HEK293 (cell line): ENCODE results near the gene ZNF783.

Source experiments
- KLF8 ChIP-seq: fragments of 450-650 bp; formaldehyde crosslinking; IDR thresholded peaks from 2 replicates; pipeline ENCODE4 v1.5.1; 2016; ENCODE audit warnings: missing biosample characterization, missing genetic modification characterization
- MZF1 ChIP-seq: fragments of 450-650 bp; formaldehyde crosslinking; IDR thresholded peaks from 2 replicates; pipeline ENCODE4 v1.5.1; 2017; ENCODE audit warnings: missing biosample characterization, missing genetic modification characterization, borderline replicate concordance
- SCRT2 ChIP-seq: fragments of 450-650 bp; formaldehyde crosslinking; IDR thresholded peaks from 2 replicates; pipeline ENCODE4 v1.5.1; 2016; ENCODE audit warnings: missing biosample characterization, missing genetic modification characterization
- SETDB1 ChIP-seq: IDR thresholded peaks from one replicate; pipeline ENCODE4 v1.6.1; 2017; ENCODE audit warnings: mild to moderate bottlenecking, low read length, moderate library complexity, mixed read lengths; ENCODE audit not compliant: insufficient read length
- TRIM28 ChIP-seq: IDR thresholded peaks from 2 replicates; pipeline ENCODE4 v1.6.1; 2011; ENCODE audit warnings: low read length, control low read depth, borderline replicate concordance
- ZFP69B ChIP-seq: fragments of 450-650 bp; formaldehyde crosslinking; IDR thresholded peaks from 2 replicates; pipeline ENCODE4 v1.5.1; 2016; ENCODE audit warnings: missing biosample characterization, missing genetic modification characterization
- ZNF132 ChIP-seq: fragments of 450-650 bp; formaldehyde crosslinking; IDR thresholded peaks from 2 replicates; pipeline ENCODE4 v1.5.1; 2017; ENCODE audit warnings: missing biosample characterization, missing genetic modification characterization, borderline replicate concordance
- ZNF146 ChIP-seq: fragments of 450-650 bp; formaldehyde crosslinking; IDR thresholded peaks from 2 replicates; pipeline ENCODE4 v1.5.1; 2016; ENCODE audit warnings: missing biosample characterization, missing genetic modification characterization
- ZNF157 ChIP-seq: fragments of 450-650 bp; formaldehyde crosslinking; IDR thresholded peaks from 2 replicates; pipeline ENCODE4 v1.5.1; 2016; ENCODE audit warnings: missing biosample characterization, missing genetic modification characterization
- ZNF221 ChIP-seq: fragments of 450-650 bp; formaldehyde crosslinking; IDR thresholded peaks from 2 replicates; pipeline ENCODE4 v1.5.1; 2017; ENCODE audit warnings: missing biosample characterization, missing genetic modification characterization, borderline replicate concordance
- ZNF23 ChIP-seq: fragments of 450-650 bp; formaldehyde crosslinking; IDR thresholded peaks from 2 replicates; pipeline ENCODE4 v1.5.1; 2016; ENCODE audit warnings: missing biosample characterization, missing genetic modification characterization, borderline replicate concordance
- ZNF274 ChIP-seq, 2 experiments: fragments of 200-500 bp in 1 of 2; fragments of 450-650 bp in 1 of 2; sonication (Bioruptor generic) in 1 of 2; formaldehyde crosslinking in 1 of 2; IDR thresholded peaks; 2 replicates each; pipeline versions ENCODE4 v1.5.1 to v1.6.1; 2014 to 2016; ENCODE audit warnings: borderline replicate concordance in 1 of 2, inconsistent platforms in 1 of 2, low read length in 1 of 2, missing biosample characterization in 1 of 2, missing genetic modification characterization in 1 of 2
- ZNF37A ChIP-seq: fragments of 450-650 bp; IDR thresholded peaks from 2 replicates; pipeline ENCODE4 v1.5.1; 2018; ENCODE audit warnings: missing biosample characterization, missing genetic modification characterization
- ZNF404 ChIP-seq: fragments of 450-650 bp; formaldehyde crosslinking; IDR thresholded peaks from 2 replicates; pipeline ENCODE4 v1.5.1; 2017; ENCODE audit warnings: missing biosample characterization, missing genetic modification characterization
- ZNF416 ChIP-seq: fragments of 450-650 bp; formaldehyde crosslinking; IDR thresholded peaks from 2 replicates; pipeline ENCODE4 v1.5.1; 2016; ENCODE audit warnings: missing biosample characterization, missing genetic modification characterization
- ZNF707 ChIP-seq: fragments of 450-650 bp; formaldehyde crosslinking; IDR thresholded peaks from 2 replicates; pipeline ENCODE4 v1.5.1; 2016; ENCODE audit warnings: missing biosample characterization, missing genetic modification characterization
- ZNF791 ChIP-seq: fragments of 450-650 bp; formaldehyde crosslinking; IDR thresholded peaks from 2 replicates; pipeline ENCODE4 v1.5.1; 2016; ENCODE audit warnings: missing biosample characterization, missing genetic modification characterization
- ZXDB ChIP-seq: fragments of 450-650 bp; formaldehyde crosslinking; IDR thresholded peaks from 2 replicates; pipeline ENCODE4 v1.5.1; 2016; ENCODE audit warnings: missing biosample characterization, missing genetic modification characterization
- TF ChIP-seq, protein P1 (sequence below): fragments of 450-650 bp; formaldehyde crosslinking; IDR thresholded peaks from 2 replicates; pipeline ENCODE4 v1.5.1; 2016; ENCODE audit warnings: missing biosample characterization, missing genetic modification characterization
- TF ChIP-seq, protein P2 (sequence below): fragments of 450-650 bp; formaldehyde crosslinking; IDR thresholded peaks from 2 replicates; pipeline ENCODE4 v1.5.1; 2016; ENCODE audit warnings: missing biosample characterization, missing genetic modification characterization
- TF ChIP-seq, protein P3 (sequence below): fragments of 450-650 bp; formaldehyde crosslinking; IDR thresholded peaks from 2 replicates; pipeline ENCODE4 v1.5.1; 2016; ENCODE audit warnings: missing biosample characterization, missing genetic modification characterization
- TF ChIP-seq, protein P4 (sequence below): fragments of 450-650 bp; formaldehyde crosslinking; IDR thresholded peaks from 2 replicates; pipeline ENCODE4 v1.5.1; 2016; ENCODE audit warnings: missing biosample characterization, missing genetic modification characterization
- TF ChIP-seq, protein P5 (sequence below): fragments of 450-650 bp; formaldehyde crosslinking; IDR thresholded peaks from 2 replicates; pipeline ENCODE4 v1.5.1; 2017; ENCODE audit warnings: missing biosample characterization, missing genetic modification characterization
- TF ChIP-seq, protein P6 (sequence below): fragments of 450-650 bp; formaldehyde crosslinking; IDR thresholded peaks from 2 replicates; pipeline ENCODE4 v1.5.1; 2016; ENCODE audit warnings: missing biosample characterization, missing genetic modification characterization

Gene ZNF783

DNA sequence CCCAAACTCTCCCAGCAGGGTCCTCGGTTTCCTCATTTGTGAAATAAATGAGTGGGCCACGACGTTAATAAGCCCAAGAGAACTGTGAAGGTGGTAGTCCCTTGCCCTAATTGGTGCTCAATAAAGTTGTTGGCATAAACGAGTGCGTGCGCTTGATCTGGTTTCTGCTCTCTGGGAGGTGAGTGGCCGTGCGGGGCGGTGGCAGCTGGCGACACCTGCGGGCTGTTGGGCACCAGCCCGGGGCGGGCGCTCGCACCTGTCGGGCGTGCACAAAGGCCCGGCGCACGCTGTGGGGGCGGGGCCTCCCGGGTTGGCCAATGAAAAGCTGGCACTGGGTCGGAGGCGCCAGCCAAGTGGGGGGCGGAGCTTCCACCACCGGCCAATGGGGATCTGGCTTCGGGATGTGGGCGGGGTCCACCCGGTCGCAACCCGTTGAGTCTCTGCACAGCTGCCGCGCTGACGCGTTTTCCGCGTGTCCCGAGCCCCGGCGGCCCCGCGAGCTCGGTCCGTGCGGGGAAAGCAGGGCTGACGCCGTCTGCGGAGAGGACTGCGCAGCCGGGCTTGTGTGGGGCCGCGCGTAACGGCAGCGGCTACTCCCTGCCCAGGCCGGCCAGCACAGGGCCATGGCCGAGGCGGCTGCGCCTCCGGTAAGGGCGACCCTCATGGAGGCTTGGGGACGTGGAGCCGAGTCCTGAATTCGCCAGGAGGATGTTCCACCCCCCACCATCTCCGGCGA is 23.0 kb downstream of the ZNF783 start (continued):
- TF ChIP-seq SETDB1: no peak
- TF ChIP-seq ZNF23 (tag by site-specific recombination): no peak
- TF ChIP-seq ZNF157 (tag by site-specific recombination): no peak
- TF ChIP-seq, protein P1, sequence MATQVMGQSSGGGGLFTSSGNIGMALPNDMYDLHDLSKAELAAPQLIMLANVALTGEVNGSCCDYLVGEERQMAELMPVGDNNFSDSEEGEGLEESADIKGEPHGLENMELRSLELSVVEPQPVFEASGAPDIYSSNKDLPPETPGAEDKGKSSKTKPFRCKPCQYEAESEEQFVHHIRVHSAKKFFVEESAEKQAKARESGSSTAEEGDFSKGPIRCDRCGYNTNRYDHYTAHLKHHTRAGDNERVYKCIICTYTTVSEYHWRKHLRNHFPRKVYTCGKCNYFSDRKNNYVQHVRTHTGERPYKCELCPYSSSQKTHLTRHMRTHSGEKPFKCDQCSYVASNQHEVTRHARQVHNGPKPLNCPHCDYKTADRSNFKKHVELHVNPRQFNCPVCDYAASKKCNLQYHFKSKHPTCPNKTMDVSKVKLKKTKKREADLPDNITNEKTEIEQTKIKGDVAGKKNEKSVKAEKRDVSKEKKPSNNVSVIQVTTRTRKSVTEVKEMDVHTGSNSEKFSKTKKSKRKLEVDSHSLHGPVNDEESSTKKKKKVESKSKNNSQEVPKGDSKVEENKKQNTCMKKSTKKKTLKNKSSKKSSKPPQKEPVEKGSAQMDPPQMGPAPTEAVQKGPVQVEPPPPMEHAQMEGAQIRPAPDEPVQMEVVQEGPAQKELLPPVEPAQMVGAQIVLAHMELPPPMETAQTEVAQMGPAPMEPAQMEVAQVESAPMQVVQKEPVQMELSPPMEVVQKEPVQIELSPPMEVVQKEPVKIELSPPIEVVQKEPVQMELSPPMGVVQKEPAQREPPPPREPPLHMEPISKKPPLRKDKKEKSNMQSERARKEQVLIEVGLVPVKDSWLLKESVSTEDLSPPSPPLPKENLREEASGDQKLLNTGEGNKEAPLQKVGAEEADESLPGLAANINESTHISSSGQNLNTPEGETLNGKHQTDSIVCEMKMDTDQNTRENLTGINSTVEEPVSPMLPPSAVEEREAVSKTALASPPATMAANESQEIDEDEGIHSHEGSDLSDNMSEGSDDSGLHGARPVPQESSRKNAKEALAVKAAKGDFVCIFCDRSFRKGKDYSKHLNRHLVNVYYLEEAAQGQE (tag by site-specific recombination): no peak
- TF ChIP-seq ZFP69B: no peak
- no peak for TF ChIP-seq TRIM28
- TF ChIP-seq ZNF404 (tag by site-specific recombination): no peak
- TF ChIP-seq ZNF707: no peak
- TF ChIP-seq ZNF791: no peak
- TF ChIP-seq ZXDB (tag by site-specific recombination): no peak
- TF ChIP-seq ZNF221: no peak
- no peak for TF ChIP-seq MZF1 (tag by site-specific recombination)
- TF ChIP-seq KLF8 (tag by site-specific recombination): no peak
- TF ChIP-seq ZNF146 (tag by site-specific recombination): no peak
- peak; percentile 92 for TF ChIP-seq SCRT2 (tag by site-specific recombination)
- no peak for TF ChIP-seq ZNF274 (IDR thresholded peaks at IDR 0.05; ENCODE audit: low read length)
- no peak for TF ChIP-seq ZNF274 (tag by site-specific recombination; IDR thresholded peaks at IDR 0.05; ENCODE audit: borderline replicate concordance)
- TF ChIP-seq, protein P2, sequence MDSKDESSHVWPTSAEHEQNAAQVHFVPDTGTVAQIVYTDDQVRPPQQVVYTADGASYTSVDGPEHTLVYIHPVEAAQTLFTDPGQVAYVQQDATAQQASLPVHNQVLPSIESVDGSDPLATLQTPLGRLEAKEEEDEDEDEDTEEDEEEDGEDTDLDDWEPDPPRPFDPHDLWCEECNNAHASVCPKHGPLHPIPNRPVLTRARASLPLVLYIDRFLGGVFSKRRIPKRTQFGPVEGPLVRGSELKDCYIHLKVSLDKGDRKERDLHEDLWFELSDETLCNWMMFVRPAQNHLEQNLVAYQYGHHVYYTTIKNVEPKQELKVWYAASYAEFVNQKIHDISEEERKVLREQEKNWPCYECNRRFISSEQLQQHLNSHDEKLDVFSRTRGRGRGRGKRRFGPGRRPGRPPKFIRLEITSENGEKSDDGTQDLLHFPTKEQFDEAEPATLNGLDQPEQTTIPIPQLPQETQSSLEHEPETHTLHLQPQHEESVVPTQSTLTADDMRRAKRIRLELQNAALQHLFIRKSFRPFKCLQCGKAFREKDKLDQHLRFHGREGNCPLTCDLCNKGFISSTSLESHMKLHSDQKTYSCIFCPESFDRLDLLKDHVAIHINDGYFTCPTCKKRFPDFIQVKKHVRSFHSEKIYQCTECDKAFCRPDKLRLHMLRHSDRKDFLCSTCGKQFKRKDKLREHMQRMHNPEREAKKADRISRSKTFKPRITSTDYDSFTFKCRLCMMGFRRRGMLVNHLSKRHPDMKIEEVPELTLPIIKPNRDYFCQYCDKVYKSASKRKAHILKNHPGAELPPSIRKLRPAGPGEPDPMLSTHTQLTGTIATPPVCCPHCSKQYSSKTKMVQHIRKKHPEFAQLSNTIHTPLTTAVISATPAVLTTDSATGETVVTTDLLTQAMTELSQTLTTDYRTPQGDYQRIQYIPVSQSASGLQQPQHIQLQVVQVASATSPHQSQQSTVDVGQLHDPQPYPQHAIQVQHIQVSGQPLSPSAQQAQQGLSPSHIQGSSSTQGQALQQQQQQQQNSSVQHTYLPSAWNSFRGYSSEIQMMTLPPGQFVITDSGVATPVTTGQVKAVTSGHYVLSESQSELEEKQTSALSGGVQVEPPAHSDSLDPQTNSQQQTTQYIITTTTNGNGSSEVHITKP (tag by site-specific recombination): no peak
- no peak for TF ChIP-seq ZNF416 (tag by site-specific recombination)
- TF ChIP-seq, protein P3, sequence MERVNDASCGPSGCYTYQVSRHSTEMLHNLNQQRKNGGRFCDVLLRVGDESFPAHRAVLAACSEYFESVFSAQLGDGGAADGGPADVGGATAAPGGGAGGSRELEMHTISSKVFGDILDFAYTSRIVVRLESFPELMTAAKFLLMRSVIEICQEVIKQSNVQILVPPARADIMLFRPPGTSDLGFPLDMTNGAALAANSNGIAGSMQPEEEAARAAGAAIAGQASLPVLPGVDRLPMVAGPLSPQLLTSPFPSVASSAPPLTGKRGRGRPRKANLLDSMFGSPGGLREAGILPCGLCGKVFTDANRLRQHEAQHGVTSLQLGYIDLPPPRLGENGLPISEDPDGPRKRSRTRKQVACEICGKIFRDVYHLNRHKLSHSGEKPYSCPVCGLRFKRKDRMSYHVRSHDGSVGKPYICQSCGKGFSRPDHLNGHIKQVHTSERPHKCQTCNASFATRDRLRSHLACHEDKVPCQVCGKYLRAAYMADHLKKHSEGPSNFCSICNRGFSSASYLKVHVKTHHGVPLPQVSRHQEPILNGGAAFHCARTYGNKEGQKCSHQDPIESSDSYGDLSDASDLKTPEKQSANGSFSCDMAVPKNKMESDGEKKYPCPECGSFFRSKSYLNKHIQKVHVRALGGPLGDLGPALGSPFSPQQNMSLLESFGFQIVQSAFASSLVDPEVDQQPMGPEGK (tag by site-specific recombination): no peak; the same call in 1 of the 2 replicates
- TF ChIP-seq, protein P4, sequence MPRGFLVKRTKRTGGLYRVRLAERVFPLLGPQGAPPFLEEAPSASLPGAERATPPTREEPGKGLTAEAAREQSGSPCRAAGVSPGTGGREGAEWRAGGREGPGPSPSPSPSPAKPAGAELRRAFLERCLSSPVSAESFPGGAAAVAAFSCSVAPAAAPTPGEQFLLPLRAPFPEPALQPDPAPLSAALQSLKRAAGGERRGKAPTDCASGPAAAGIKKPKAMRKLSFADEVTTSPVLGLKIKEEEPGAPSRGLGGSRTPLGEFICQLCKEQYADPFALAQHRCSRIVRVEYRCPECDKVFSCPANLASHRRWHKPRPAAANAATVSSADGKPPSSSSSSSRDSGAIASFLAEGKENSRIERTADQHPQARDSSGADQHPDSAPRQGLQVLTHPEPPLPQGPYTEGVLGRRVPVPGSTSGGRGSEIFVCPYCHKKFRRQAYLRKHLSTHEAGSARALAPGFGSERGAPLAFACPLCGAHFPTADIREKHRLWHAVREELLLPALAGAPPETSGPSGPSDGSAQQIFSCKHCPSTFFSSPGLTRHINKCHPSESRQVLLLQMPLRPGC: no peak
- TF ChIP-seq, protein P5, sequence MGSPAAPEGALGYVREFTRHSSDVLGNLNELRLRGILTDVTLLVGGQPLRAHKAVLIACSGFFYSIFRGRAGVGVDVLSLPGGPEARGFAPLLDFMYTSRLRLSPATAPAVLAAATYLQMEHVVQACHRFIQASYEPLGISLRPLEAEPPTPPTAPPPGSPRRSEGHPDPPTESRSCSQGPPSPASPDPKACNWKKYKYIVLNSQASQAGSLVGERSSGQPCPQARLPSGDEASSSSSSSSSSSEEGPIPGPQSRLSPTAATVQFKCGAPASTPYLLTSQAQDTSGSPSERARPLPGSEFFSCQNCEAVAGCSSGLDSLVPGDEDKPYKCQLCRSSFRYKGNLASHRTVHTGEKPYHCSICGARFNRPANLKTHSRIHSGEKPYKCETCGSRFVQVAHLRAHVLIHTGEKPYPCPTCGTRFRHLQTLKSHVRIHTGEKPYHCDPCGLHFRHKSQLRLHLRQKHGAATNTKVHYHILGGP (tag by site-specific recombination): no peak
- TF ChIP-seq, protein P6, sequence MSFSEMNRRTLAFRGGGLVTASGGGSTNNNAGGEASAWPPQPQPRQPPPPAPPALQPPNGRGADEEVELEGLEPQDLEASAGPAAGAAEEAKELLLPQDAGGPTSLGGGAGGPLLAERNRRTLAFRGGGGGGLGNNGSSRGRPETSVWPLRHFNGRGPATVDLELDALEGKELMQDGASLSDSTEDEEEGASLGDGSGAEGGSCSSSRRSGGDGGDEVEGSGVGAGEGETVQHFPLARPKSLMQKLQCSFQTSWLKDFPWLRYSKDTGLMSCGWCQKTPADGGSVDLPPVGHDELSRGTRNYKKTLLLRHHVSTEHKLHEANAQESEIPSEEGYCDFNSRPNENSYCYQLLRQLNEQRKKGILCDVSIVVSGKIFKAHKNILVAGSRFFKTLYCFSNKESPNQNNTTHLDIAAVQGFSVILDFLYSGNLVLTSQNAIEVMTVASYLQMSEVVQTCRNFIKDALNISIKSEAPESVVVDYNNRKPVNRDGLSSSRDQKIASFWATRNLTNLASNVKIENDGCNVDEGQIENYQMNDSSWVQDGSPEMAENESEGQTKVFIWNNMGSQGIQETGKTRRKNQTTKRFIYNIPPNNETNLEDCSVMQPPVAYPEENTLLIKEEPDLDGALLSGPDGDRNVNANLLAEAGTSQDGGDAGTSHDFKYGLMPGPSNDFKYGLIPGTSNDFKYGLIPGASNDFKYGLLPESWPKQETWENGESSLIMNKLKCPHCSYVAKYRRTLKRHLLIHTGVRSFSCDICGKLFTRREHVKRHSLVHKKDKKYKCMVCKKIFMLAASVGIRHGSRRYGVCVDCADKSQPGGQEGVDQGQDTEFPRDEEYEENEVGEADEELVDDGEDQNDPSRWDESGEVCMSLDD (tag by site-specific recombination): no peak
- no peak for TF ChIP-seq ZNF37A (tag by site-specific recombination)
- no peak for TF ChIP-seq ZNF132 (tag by site-specific recombination)
